ENCODE data around the gene SLC35E1. TPM values are rescaled to one million over a fixed set of nuclear protein-coding genes. Genes with fewer than 3 reads are reported as not detected.

SLC35E1 gene
- polyA plus RNA-seq, 1 donor (not counting 4 experiments of a cell fraction or from before 2014, with no cell fraction given): 30.3 TPM

- Histone ChIP-seq H4K20me1 (ENCODE audit: control insufficient read depth, extremely low read depth, insufficient read depth, low read length) (peaks cover 17% of the 10 kb centered on the region), H3K9me1 (ENCODE audit: control insufficient read depth, extremely low read depth, insufficient read depth, low read length) (peaks cover 29% of the 10 kb centered on the region), H2AFZ (ENCODE audit: control insufficient read depth, low read length) (no peak overlapping the region), H3K4me2 (ENCODE audit: control insufficient read depth, extremely low read depth, insufficient read depth, low read depth, low read length) (peak overlapping the region; percentile 80), H3K9me3 (ENCODE audit: control insufficient read depth, low read depth, low read length) (no peaks in the 10 kb centered on the region), H3K27me3 (ENCODE audit: control insufficient read depth, extremely low read depth, insufficient read depth, low read length) (no peaks in the 10 kb centered on the region), H3K36me3 (ENCODE audit: control insufficient read depth in 2 of 2, extremely low read depth in 1 of 2, insufficient read depth in 2 of 2, low read length in 2 of 2) (peaks cover 0 to 9% of the 10 kb centered on the region in 2 experiments), H3K4me1 (ENCODE audit: control insufficient read depth, extremely low read depth, insufficient read depth, low read length) (peaks cover 56% of the 10 kb centered on the region), H3K27ac (ENCODE audit: control insufficient read depth, insufficient read depth, low read length) (peak overlapping the region; percentile 83), H3K79me2 (ENCODE audit: control insufficient read depth, insufficient read depth, low read length) (peaks cover 92% of the 10 kb centered on the region), H3K9ac (ENCODE audit: control insufficient read depth, extremely low read depth, insufficient read depth, low read length) (peak overlapping the region; percentile 60), H3K4me3 (ENCODE audit: control insufficient read depth in 2 of 3, extremely low read depth in 1 of 3, insufficient read depth in 2 of 3, low read depth in 1 of 3, low read length in 3 of 3) (no peak overlapping the region)
- dilution Hi-C loops (cut with MboI; ENCODE audit: extremely low pct_ligation_motif_present, low sequenced_read_pairs): no loop called here
- TF ChIP-seq EZH2 (IDR thresholded peaks at IDR 0.05; ENCODE audit: low read length) (no peak), CTCF (optimal IDR thresholded peaks at IDR 0.05 in 1 of 3, IDR thresholded peaks at IDR 0.05 in 1 of 3, conservative IDR thresholded peaks at IDR 0.05 in 1 of 3; ENCODE audit: extremely low read depth in 1 of 3, insufficient read depth in 2 of 3, low read length in 3 of 3) (no peak)
- no peak for DNase-seq (ENCODE audit: low read depth, low spot score)
- no peak for FAIRE-seq
Observed at GRCh38 chr19:16586477-16586871, 14.3 kb upstream of the SLC35E1 start.

- H2AFZ ChIP-seq (ENCODE audit: control insufficient read depth, low read length): no peak overlapping the region
- H3K4me1 ChIP-seq (ENCODE audit: control insufficient read depth, extremely low read depth, insufficient read depth, low read length): peaks cover 56% of the 10 kb centered on the region
- H3K9ac ChIP-seq (ENCODE audit: control insufficient read depth, extremely low read depth, insufficient read depth, low read length): peak overlapping the region; percentile 60
- dilution Hi-C loops (cut with MboI; ENCODE audit: extremely low pct_ligation_motif_present, low sequenced_read_pairs): no loop called here
- peaks cover 29% of the 10 kb centered on the region for H3K9me1 ChIP-seq (ENCODE audit: control insufficient read depth, extremely low read depth, insufficient read depth, low read length)
- H3K36me3 ChIP-seq (ENCODE audit: control insufficient read depth in 2 of 2, extremely low read depth in 1 of 2, insufficient read depth in 2 of 2, low read length in 2 of 2): peaks cover 0 to 9% of the 10 kb centered on the region in 2 experiments
- TF ChIP-seq EZH2 (IDR thresholded peaks at IDR 0.05; ENCODE audit: low read length) (no peak), CTCF (optimal IDR thresholded peaks at IDR 0.05 in 1 of 3, IDR thresholded peaks at IDR 0.05 in 1 of 3, conservative IDR thresholded peaks at IDR 0.05 in 1 of 3; ENCODE audit: extremely low read depth in 1 of 3, insufficient read depth in 2 of 3, low read length in 3 of 3) (no peak)
- no peak for FAIRE-seq
- peak overlapping the region; percentile 83 for H3K27ac ChIP-seq (ENCODE audit: control insufficient read depth, insufficient read depth, low read length)
- no peak for DNase-seq (ENCODE audit: low read depth, low spot score)
- H3K9me3 ChIP-seq (ENCODE audit: control insufficient read depth, low read depth, low read length): no peaks in the 10 kb centered on the region
- no peaks in the 10 kb centered on the region for H3K27me3 ChIP-seq (ENCODE audit: control insufficient read depth, extremely low read depth, insufficient read depth, low read length)
- peak overlapping the region; percentile 10 for H3K4me2 ChIP-seq (ENCODE audit: control insufficient read depth, extremely low read depth, insufficient read depth, low read depth, low read length)
- H4K20me1 ChIP-seq (ENCODE audit: control insufficient read depth, extremely low read depth, insufficient read depth, low read length): peaks cover 13% of the 10 kb centered on the region
- no peak overlapping the region for H3K4me3 ChIP-seq (ENCODE audit: control insufficient read depth in 2 of 3, extremely low read depth in 1 of 3, insufficient read depth in 2 of 3, low read depth in 1 of 3, low read length in 3 of 3)
- H3K79me2 ChIP-seq (ENCODE audit: control insufficient read depth, insufficient read depth, low read length): peaks cover 92% of the 10 kb centered on the region
Observed at GRCh38 chr19:16585808-16586476, 13.7 kb upstream of the SLC35E1 start.

Measured in keratinocyte (primary cell).